SK-N-MC (cell line): ENCODE measurements around the gene GNL2.
A peak's percentile ranks its signal among the peaks of the same experiment; 100 is the strongest.

Experiments
- DNase-seq: peaks from one replicate; pipeline ENCODE4 v3.0.0-alpha.2; 2011; ENCODE audit warnings: low read depth, low spot score
- H3K27ac ChIP-seq: fragments of 200-600 bp; sonication (generic); 2 replicates; pipeline ENCODE4 v1.5.1; 2016; ENCODE audit warnings: mixed run types
- H3K36me3 ChIP-seq: fragments of 200-600 bp; sonication (generic); 2 replicates; pipeline ENCODE4 v1.6.1; 2017; ENCODE audit warnings: antibody characterized with exemption, low read length, mixed read lengths; ENCODE audit not compliant: insufficient read depth
- H3K4me3 ChIP-seq: fragments of 200-600 bp; sonication (generic); 2 replicates; pipeline ENCODE4 v1.5.1; 2016
- H3K9ac ChIP-seq: fragments of 200-600 bp; sonication (generic); 2 replicates; pipeline ENCODE4 v1.8.0; 2017; ENCODE audit warnings: mixed run types, mixed read lengths; ENCODE audit not compliant: insufficient read length
- H3K9me3 ChIP-seq: fragments of 200-600 bp; sonication (generic); 2 replicates; pipeline ENCODE4 v1.6.1; 2017; ENCODE audit warnings: low read depth, mild to moderate bottlenecking, antibody characterized with exemption, low read length, moderate library complexity, mixed read lengths
- EZH2 ChIP-seq: fragments of 200-600 bp; sonication (generic); IDR thresholded peaks from one replicate; pipeline ENCODE4 v1.6.1; 2017; ENCODE audit warnings: antibody characterized with exemption
- FOXP2 ChIP-seq: optimal IDR thresholded peaks from 2 replicates; pipeline ENCODE3; 2011; ENCODE audit warnings: mild to moderate bottlenecking, moderate library complexity; ENCODE audit not compliant: insufficient read depth; ENCODE audit errors: extremely low read length, control extremely low read depth
- POLR2AphosphoS5 ChIP-seq: IDR thresholded peaks from 2 replicates; pipeline ENCODE4 v1.6.1; 2012; ENCODE audit warnings: mild to moderate bottlenecking, low read depth, low read length, borderline replicate concordance

Gene GNL2

GRCh38 chr1:37595440-37596181, at the start of gene GNL2:
Gene GNL2 (minus strand): TSS chr1:37595937. CDS start chr1:37595822, 115 bp downstream.
- Histone ChIP-seq H3K9ac (peak within 1 kb of the TSS; percentile 95), H3K4me3 (peak within 1 kb of the TSS; percentile 95), H3K27ac (peak within 1 kb of the TSS; percentile 50; the same call in 1 of the 2 replicates), H3K36me3 (peaks cover 34% of the 10 kb centered on the region), H3K9me3 (no peaks in the 10 kb centered on the region)
- peak; percentile 98 for TF ChIP-seq POLR2AphosphoS5
- TF ChIP-seq FOXP2: no peak
- DNase-seq: peak; percentile 62

- no peak overlapping the region for H3K27ac ChIP-seq
- H3K4me3 ChIP-seq: no peak overlapping the region
- no peak overlapping the region for H3K9ac ChIP-seq
- H3K36me3 ChIP-seq: no peaks in the 10 kb centered on the region
- TF ChIP-seq EZH2 (no peak), FOXP2 (no peak), POLR2AphosphoS5 (no peak)
- H3K9me3 ChIP-seq: no peaks in the 10 kb centered on the region
- no peak for DNase-seq
Observed at GRCh38 chr1:37641059-37641458, 45.3 kb upstream of the GNL2 start.

GRCh38 chr1:37636435-37636834, 40.7 kb upstream of the GNL2 start:
- H3K36me3 ChIP-seq: no peaks in the 10 kb centered on the region
- H3K9ac ChIP-seq: no peak overlapping the region
- H3K4me3 ChIP-seq: no peak overlapping the region
- no peaks in the 10 kb centered on the region for H3K9me3 ChIP-seq
- no peak overlapping the region for H3K27ac ChIP-seq
- TF ChIP-seq FOXP2 (no peak), POLR2AphosphoS5 (no peak), EZH2 (no peak)
- DNase-seq: no peak

GRCh38 chr1:37634992-37635902, 39.5 kb upstream of the GNL2 start:
- Histone ChIP-seq H3K9ac (no peak overlapping the region), H3K4me3 (no peak overlapping the region), H3K27ac (no peak overlapping the region), H3K9me3 (no peaks in the 10 kb centered on the region), H3K36me3 (no peaks in the 10 kb centered on the region)
- no peak for DNase-seq
- TF ChIP-seq EZH2 (peak; percentile 13), FOXP2 (no peak)

- Histone ChIP-seq H3K4me3 (no peak within 1 kb of the TSS), H3K9ac (no peak within 1 kb of the TSS), H3K36me3 (no peaks in the 10 kb centered on the region), H3K9me3 (no peaks in the 10 kb centered on the region), H3K27ac (no peak within 1 kb of the TSS)
- DNase-seq: no peak
- TF ChIP-seq FOXP2 (no peak), POLR2AphosphoS5 (no peak), EZH2 (no peak)
Observed at GRCh38 chr1:37634244-37634991, 38.7 kb upstream of the GNL2 start, which contains the start of gene RSPO1. Gene RSPO1 (minus strand): TSS chr1:37634892. CDS start chr1:37629661, 5,231 bp downstream.

- no peak for DNase-seq
- H3K9ac ChIP-seq: no peak overlapping the region
- H3K4me3 ChIP-seq: no peak overlapping the region
- TF ChIP-seq FOXP2: no peak
- TF ChIP-seq EZH2: peak; percentile 72
- TF ChIP-seq POLR2AphosphoS5: no peak
- no peaks in the 10 kb centered on the region for H3K9me3 ChIP-seq
- H3K27ac ChIP-seq: no peak overlapping the region
- no peaks in the 10 kb centered on the region for H3K36me3 ChIP-seq
Observed at GRCh38 chr1:37633938-37634243, 38.2 kb upstream of the GNL2 start.

- no peaks in the 10 kb centered on the region for H3K9me3 ChIP-seq
- no peak overlapping the region for H3K9ac ChIP-seq
- no peak for DNase-seq
- no peaks in the 10 kb centered on the region for H3K36me3 ChIP-seq
- no peak overlapping the region for H3K4me3 ChIP-seq
- TF ChIP-seq FOXP2 (no peak), POLR2AphosphoS5 (no peak), EZH2 (peak; percentile 26)
- no peak overlapping the region for H3K27ac ChIP-seq
Observed at GRCh38 chr1:37633040-37633937, 37.6 kb upstream of the GNL2 start.
